ENCODE results near the gene LRMDA.

GRCh38 chr10:75530299-75530698 is 98.9 kb downstream of the LRMDA start:
- TF ChIP-seq, protein P1, sequence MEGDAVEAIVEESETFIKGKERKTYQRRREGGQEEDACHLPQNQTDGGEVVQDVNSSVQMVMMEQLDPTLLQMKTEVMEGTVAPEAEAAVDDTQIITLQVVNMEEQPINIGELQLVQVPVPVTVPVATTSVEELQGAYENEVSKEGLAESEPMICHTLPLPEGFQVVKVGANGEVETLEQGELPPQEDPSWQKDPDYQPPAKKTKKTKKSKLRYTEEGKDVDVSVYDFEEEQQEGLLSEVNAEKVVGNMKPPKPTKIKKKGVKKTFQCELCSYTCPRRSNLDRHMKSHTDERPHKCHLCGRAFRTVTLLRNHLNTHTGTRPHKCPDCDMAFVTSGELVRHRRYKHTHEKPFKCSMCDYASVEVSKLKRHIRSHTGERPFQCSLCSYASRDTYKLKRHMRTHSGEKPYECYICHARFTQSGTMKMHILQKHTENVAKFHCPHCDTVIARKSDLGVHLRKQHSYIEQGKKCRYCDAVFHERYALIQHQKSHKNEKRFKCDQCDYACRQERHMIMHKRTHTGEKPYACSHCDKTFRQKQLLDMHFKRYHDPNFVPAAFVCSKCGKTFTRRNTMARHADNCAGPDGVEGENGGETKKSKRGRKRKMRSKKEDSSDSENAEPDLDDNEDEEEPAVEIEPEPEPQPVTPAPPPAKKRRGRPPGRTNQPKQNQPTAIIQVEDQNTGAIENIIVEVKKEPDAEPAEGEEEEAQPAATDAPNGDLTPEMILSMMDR (IDR thresholded peaks at IDR 0.05), result no peak
- TF ChIP-seq POLR2AphosphoS5 (IDR thresholded peaks at IDR 0.05) (no peak), POLR2A (IDR thresholded peaks at IDR 0.05) (no peak), EP300 (IDR thresholded peaks at IDR 0.05) (no peak)

Data from sigmoid colon (tissue), 4 donors.